Osteoblast (primary cell): ENCODE data around the gene ING3. TPM values are rescaled to one million over a fixed set of nuclear protein-coding genes. Genes with fewer than 3 reads are reported as not detected.

Source experiments
- DNase-seq: peaks from one replicate; pipeline ENCODE4 v3.0.0; 2011; ENCODE audit warnings: low spot score, mixed read lengths; ENCODE audit not compliant: insufficient read length; ENCODE audit errors: missing footprints
- H2AFZ ChIP-seq: 2 replicates; pipeline ENCODE4 v1.6.0; 2011; ENCODE audit warnings: mild to moderate bottlenecking, low read length
- H3K27ac ChIP-seq: 2 replicates; pipeline ENCODE4 v1.5.1; 2011; ENCODE audit warnings: mild to moderate bottlenecking, low read depth, low read length, moderate library complexity
- H3K27me3 ChIP-seq: 2 replicates; pipeline ENCODE4 v1.6.0; 2012; ENCODE audit warnings: mild to moderate bottlenecking, control low read depth, inconsistent platforms, low read length, moderate library complexity; ENCODE audit not compliant: insufficient read depth
- H3K36me3 ChIP-seq: 2 replicates; pipeline ENCODE4 v1.5.1; 2011; ENCODE audit warnings: mild to moderate bottlenecking, low read length, control low read depth, moderate library complexity; ENCODE audit not compliant: insufficient read depth
- H3K4me1 ChIP-seq: 2 replicates; pipeline ENCODE4 v1.5.1; 2011; ENCODE audit warnings: mild to moderate bottlenecking, low read length, control low read depth, moderate library complexity; ENCODE audit not compliant: insufficient read depth
- H3K4me2 ChIP-seq: 2 replicates; pipeline ENCODE4 v1.6.0; 2011; ENCODE audit warnings: mild to moderate bottlenecking, low read length; ENCODE audit not compliant: insufficient read depth
- H3K4me3 ChIP-seq: fragments of 200-600 bp; sonication (generic); 3 replicates; pipeline ENCODE4 v1.5.1; 2012; ENCODE audit warnings: mild to moderate bottlenecking, low read length, inconsistent platforms; ENCODE audit not compliant: insufficient read depth
- H3K79me2 ChIP-seq: 2 replicates; pipeline ENCODE4 v1.6.0; 2012; ENCODE audit warnings: mild to moderate bottlenecking, low read length, control low read depth, inconsistent platforms; ENCODE audit not compliant: insufficient read depth
- H3K9me3 ChIP-seq: 2 replicates; pipeline ENCODE4 v1.5.1; 2011; ENCODE audit warnings: low read depth, low read length, control low read depth
- H4K20me1 ChIP-seq: 2 replicates; pipeline ENCODE4 v1.6.0; 2012; ENCODE audit warnings: mild to moderate bottlenecking, low read length, control low read depth; ENCODE audit not compliant: insufficient read depth
- total RNA-seq: library from RNA; depleted of rRNA; stranded (reverse); fragments of >200 nt; gene quantifications from 2 replicates; pipeline ENCODE4 v1.2.3, GENCODE V29; 2012
- TF ChIP-seq, protein P1 (sequence below): IDR thresholded peaks from 2 replicates; pipeline ENCODE4 v1.5.1; 2011; ENCODE audit warnings: mild to moderate bottlenecking, low read depth, low read length, moderate library complexity; ENCODE audit errors: extremely low read depth

The ING3 gene
- total RNA-seq, 1 donor = 16.6 TPM

DNA sequence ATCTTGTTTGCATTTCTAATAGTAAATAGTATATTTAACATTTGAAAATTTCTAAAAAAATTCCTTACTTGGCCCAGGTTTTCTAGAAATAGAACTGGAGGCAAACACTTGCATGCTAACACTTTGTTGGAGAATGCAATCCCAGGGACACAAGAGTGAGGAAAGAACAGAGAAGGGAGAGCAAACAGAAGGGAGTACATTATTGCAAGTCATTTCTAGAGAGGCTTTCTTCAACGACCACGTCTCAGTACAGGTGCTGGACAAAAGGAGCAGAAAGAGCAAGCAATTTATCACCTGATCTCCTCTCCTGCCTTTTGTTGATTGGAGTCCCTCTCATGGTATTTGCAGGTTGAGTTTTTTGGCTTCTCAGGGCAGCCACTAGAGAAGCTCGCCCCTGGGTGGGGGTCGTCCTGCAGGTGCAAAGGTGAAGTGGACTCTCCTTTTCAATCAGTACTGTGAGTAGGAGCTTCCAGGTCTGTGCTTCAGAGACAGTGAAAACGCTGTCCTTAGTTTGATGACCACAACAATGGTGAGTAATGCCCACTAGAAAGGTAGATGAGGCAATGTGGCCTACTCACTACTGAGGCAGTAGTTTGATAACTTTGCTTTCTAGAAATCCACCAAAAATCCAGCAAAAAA is 43.1 kb downstream of the ING3 start:
- Histone ChIP-seq H3K9me3 (no peaks in the 10 kb centered on the region), H4K20me1 (no peaks in the 10 kb centered on the region), H3K4me3 (no peak overlapping the region), H3K4me2 (no peak overlapping the region), H3K4me1 (peaks cover 40% of the 10 kb centered on the region), H3K27ac (no peak overlapping the region), H3K36me3 (no peaks in the 10 kb centered on the region), H3K27me3 (no peaks in the 10 kb centered on the region), H2AFZ (no peak overlapping the region), H3K79me2 (peaks cover 62% of the 10 kb centered on the region)
- DNase-seq = no peak
- TF ChIP-seq, protein P1, sequence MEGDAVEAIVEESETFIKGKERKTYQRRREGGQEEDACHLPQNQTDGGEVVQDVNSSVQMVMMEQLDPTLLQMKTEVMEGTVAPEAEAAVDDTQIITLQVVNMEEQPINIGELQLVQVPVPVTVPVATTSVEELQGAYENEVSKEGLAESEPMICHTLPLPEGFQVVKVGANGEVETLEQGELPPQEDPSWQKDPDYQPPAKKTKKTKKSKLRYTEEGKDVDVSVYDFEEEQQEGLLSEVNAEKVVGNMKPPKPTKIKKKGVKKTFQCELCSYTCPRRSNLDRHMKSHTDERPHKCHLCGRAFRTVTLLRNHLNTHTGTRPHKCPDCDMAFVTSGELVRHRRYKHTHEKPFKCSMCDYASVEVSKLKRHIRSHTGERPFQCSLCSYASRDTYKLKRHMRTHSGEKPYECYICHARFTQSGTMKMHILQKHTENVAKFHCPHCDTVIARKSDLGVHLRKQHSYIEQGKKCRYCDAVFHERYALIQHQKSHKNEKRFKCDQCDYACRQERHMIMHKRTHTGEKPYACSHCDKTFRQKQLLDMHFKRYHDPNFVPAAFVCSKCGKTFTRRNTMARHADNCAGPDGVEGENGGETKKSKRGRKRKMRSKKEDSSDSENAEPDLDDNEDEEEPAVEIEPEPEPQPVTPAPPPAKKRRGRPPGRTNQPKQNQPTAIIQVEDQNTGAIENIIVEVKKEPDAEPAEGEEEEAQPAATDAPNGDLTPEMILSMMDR = no peak

- Histone ChIP-seq H4K20me1 (no peaks in the 10 kb centered on the region), H3K4me1 (peaks cover 44% of the 10 kb centered on the region), H3K9me3 (no peaks in the 10 kb centered on the region), H3K4me2 (no peak overlapping the region), H3K36me3 (no peaks in the 10 kb centered on the region), H3K79me2 (peaks cover 68% of the 10 kb centered on the region), H3K27me3 (no peaks in the 10 kb centered on the region), H3K4me3 (no peak overlapping the region), H3K27ac (no peak overlapping the region), H2AFZ (no peak overlapping the region)
- TF ChIP-seq, protein P1 = no peak
- no peak for DNase-seq
These were observed 44.2 kb downstream of the ING3 start for GRCh38 chr7:120994512-120995410.

- Histone ChIP-seq H3K4me3 (no peak overlapping the region), H3K36me3 (no peaks in the 10 kb centered on the region), H3K27ac (no peak overlapping the region), H3K4me1 (peaks cover 42% of the 10 kb centered on the region), H4K20me1 (no peaks in the 10 kb centered on the region), H3K27me3 (no peaks in the 10 kb centered on the region), H2AFZ (no peak overlapping the region), H3K4me2 (no peak overlapping the region), H3K79me2 (peaks cover 64% of the 10 kb centered on the region), H3K9me3 (no peaks in the 10 kb centered on the region)
- DNase-seq = no peak
- TF ChIP-seq, protein P1 = no peak
These were observed 45.1 kb downstream of the ING3 start for GRCh38 chr7:120995654-120996053.
